ENCODE measurements around the gene VAMP2.

- no peak for TF ChIP-seq CTCF (conservative IDR thresholded peaks at IDR 0.05; ENCODE audit: low read length)
- TF ChIP-seq EZH2phosphoT487 (IDR thresholded peaks at IDR 0.05; ENCODE audit: borderline replicate concordance), result no peak
Observed at GRCh38 chr17:8167526-8167925, 4.8 kb upstream of the VAMP2 start.

Measured in Loucy (cell line).